Central memory CD8-positive, alpha-beta T cell (primary cell): Measurements from ENCODE around the gene ELAPOR2.

Experiments used
- ATAC-seq: fragments of 150-1000 bp; cut with Tn5 transposase; replicated peaks from 2 replicates; pipeline ENCODE4 v1.10.0; 2022; ENCODE audit warnings: mild to moderate bottlenecking, moderate FRiP score, moderate number of reproducible peaks; ENCODE audit not compliant: poor library complexity, severe bottlenecking; ENCODE audit errors: extremely low read depth
- DNase-seq, 2 donors: peaks; one replicate each; pipeline ENCODE4 v3.0.0; 2021; ENCODE audit warnings: low spot score in 2 of 2
- H3K27ac Mint-ChIP-seq: one replicate; pipeline ENCODE4 v1.8.0; 2022; ENCODE audit warnings: low read depth, mild to moderate bottlenecking, moderate library complexity, mixed read lengths
- H3K27me3 Mint-ChIP-seq: one replicate; pipeline ENCODE4 v1.8.0; 2022; ENCODE audit warnings: mixed read lengths
- H3K36me3 Mint-ChIP-seq: one replicate; pipeline ENCODE4 v1.8.0; 2022; ENCODE audit warnings: mild to moderate bottlenecking, moderate library complexity, mixed read lengths; ENCODE audit not compliant: insufficient read depth
- H3K4me1 Mint-ChIP-seq: one replicate; pipeline ENCODE4 v1.8.0; 2022; ENCODE audit warnings: mixed read lengths
- H3K4me3 Mint-ChIP-seq: one replicate; pipeline ENCODE4 v1.8.0; 2022; ENCODE audit warnings: mild to moderate bottlenecking, moderate library complexity, mixed read lengths
- H3K9me3 Mint-ChIP-seq: one replicate; pipeline ENCODE4 v1.8.0; 2022; ENCODE audit warnings: mixed read lengths

Gene ELAPOR2

GRCh38 chr7:87038993-87039690, 20.3 kb downstream of the ELAPOR2 start:
- H3K27me3 Mint-ChIP-seq: peaks cover 43% of the 10 kb centered on the region
- H3K36me3 Mint-ChIP-seq: no peaks in the 10 kb centered on the region
- no peaks in the 10 kb centered on the region for H3K9me3 Mint-ChIP-seq
- DNase-seq: no peak
- peak overlapping the region; percentile 80 for H3K4me3 Mint-ChIP-seq
- ATAC-seq: no peak
- peaks cover 4% of the 10 kb centered on the region for H3K4me1 Mint-ChIP-seq
- peak overlapping the region; percentile 67 for H3K27ac Mint-ChIP-seq

GRCh38 chr7:87036985-87037384, 22.5 kb downstream of the ELAPOR2 start:
- Mint-ChIP-seq H3K4me3 (no peak overlapping the region), H3K4me1 (peaks cover 4% of the 10 kb centered on the region), H3K9me3 (no peaks in the 10 kb centered on the region), H3K36me3 (no peaks in the 10 kb centered on the region), H3K27me3 (peaks cover 34% of the 10 kb centered on the region), H3K27ac (no peak overlapping the region)
- no peak for DNase-seq
- no peak for ATAC-seq

GRCh38 chr7:87032604-87033339, 26.7 kb downstream of the ELAPOR2 start:
- peaks cover 4% of the 10 kb centered on the region for H3K4me1 Mint-ChIP-seq
- H3K27me3 Mint-ChIP-seq: peaks cover 19% of the 10 kb centered on the region
- H3K27ac Mint-ChIP-seq: no peak overlapping the region
- no peak for DNase-seq
- H3K9me3 Mint-ChIP-seq: no peaks in the 10 kb centered on the region
- H3K4me3 Mint-ChIP-seq: no peak overlapping the region
- no peaks in the 10 kb centered on the region for H3K36me3 Mint-ChIP-seq
- ATAC-seq: no peak

- Mint-ChIP-seq H3K9me3 (no peaks in the 10 kb centered on the region), H3K27ac (no peak overlapping the region), H3K4me1 (no peaks in the 10 kb centered on the region), H3K27me3 (no peaks in the 10 kb centered on the region), H3K4me3 (no peak overlapping the region), H3K36me3 (no peaks in the 10 kb centered on the region)
- no peak for ATAC-seq
- DNase-seq: no peak
Measured at GRCh38 chr7:87029078-87029477, 30.4 kb downstream of the ELAPOR2 start.

- no peak overlapping the region for H3K27ac Mint-ChIP-seq
- ATAC-seq (no peak), DNase-seq (no peak)
- no peaks in the 10 kb centered on the region for H3K27me3 Mint-ChIP-seq
- H3K4me3 Mint-ChIP-seq: no peak overlapping the region
- no peaks in the 10 kb centered on the region for H3K9me3 Mint-ChIP-seq
- no peaks in the 10 kb centered on the region for H3K36me3 Mint-ChIP-seq
- H3K4me1 Mint-ChIP-seq: no peaks in the 10 kb centered on the region
Measured at GRCh38 chr7:87028636-87029035, 30.8 kb downstream of the ELAPOR2 start.

- Mint-ChIP-seq H3K27me3 (no peaks in the 10 kb centered on the region), H3K4me1 (no peaks in the 10 kb centered on the region), H3K36me3 (no peaks in the 10 kb centered on the region), H3K4me3 (no peak overlapping the region), H3K9me3 (no peaks in the 10 kb centered on the region), H3K27ac (no peak overlapping the region)
- DNase-seq (no peak), ATAC-seq (no peak)
Measured at GRCh38 chr7:87027900-87028299, 31.6 kb downstream of the ELAPOR2 start.

- Mint-ChIP-seq H3K36me3 (no peaks in the 10 kb centered on the region), H3K27ac (no peak overlapping the region), H3K27me3 (no peaks in the 10 kb centered on the region), H3K4me1 (no peaks in the 10 kb centered on the region), H3K4me3 (no peak overlapping the region), H3K9me3 (no peaks in the 10 kb centered on the region)
- DNase-seq (no peak), ATAC-seq (no peak)
Measured at GRCh38 chr7:87021285-87021684, 38.2 kb downstream of the ELAPOR2 start.

GRCh38 chr7:87016606-87017005, 42.8 kb downstream of the ELAPOR2 start:
- Mint-ChIP-seq H3K27me3 (no peaks in the 10 kb centered on the region), H3K36me3 (no peaks in the 10 kb centered on the region), H3K4me1 (no peaks in the 10 kb centered on the region), H3K9me3 (no peaks in the 10 kb centered on the region), H3K4me3 (no peak overlapping the region), H3K27ac (no peak overlapping the region)
- no peak for DNase-seq
- ATAC-seq: no peak

- Mint-ChIP-seq H3K4me1 (no peaks in the 10 kb centered on the region), H3K36me3 (no peaks in the 10 kb centered on the region), H3K4me3 (no peak overlapping the region), H3K27me3 (peaks cover 7% of the 10 kb centered on the region), H3K27ac (no peak overlapping the region), H3K9me3 (no peaks in the 10 kb centered on the region)
- ATAC-seq: no peak
- no peak for DNase-seq
Measured at GRCh38 chr7:87013840-87014190, 45.6 kb downstream of the ELAPOR2 start.

GRCh38 chr7:87013136-87013839, 46.2 kb downstream of the ELAPOR2 start:
- H3K9me3 Mint-ChIP-seq: no peaks in the 10 kb centered on the region
- no peak overlapping the region for H3K4me3 Mint-ChIP-seq
- no peak overlapping the region for H3K27ac Mint-ChIP-seq
- peaks cover 10% of the 10 kb centered on the region for H3K27me3 Mint-ChIP-seq
- no peak for ATAC-seq
- H3K4me1 Mint-ChIP-seq: no peaks in the 10 kb centered on the region
- H3K36me3 Mint-ChIP-seq: no peaks in the 10 kb centered on the region
- no peak for DNase-seq
